ENCODE measurements around the gene SDC1.
"Not testable (repeated sequence)": the region's sequence is repeated elsewhere in the genome, so short reads cannot be mapped to it uniquely, and the experiment has no call there.

The SDC1 gene

GRCh38 chr2:20254731-20255130 lies 29.8 kb upstream of the SDC1 start:
- DNase-seq (ENCODE audit: low read depth), result no peak
- no peak overlapping the region for H3K4me3 ChIP-seq (ENCODE audit: low read depth, low read length)
- TF ChIP-seq POLR2A (IDR thresholded peaks at IDR 0.05; ENCODE audit: extremely low read depth, insufficient read length), result no peak
- no peak for TF ChIP-seq CTCF (IDR thresholded peaks at IDR 0.05; ENCODE audit: low read depth, low read length)
- TF ChIP-seq MAX (IDR thresholded peaks at IDR 0.05; ENCODE audit: low read depth, low read length), result no peak
- no peak for TF ChIP-seq MYC (IDR thresholded peaks at IDR 0.05; ENCODE audit: low read depth, low read length)

DNA sequence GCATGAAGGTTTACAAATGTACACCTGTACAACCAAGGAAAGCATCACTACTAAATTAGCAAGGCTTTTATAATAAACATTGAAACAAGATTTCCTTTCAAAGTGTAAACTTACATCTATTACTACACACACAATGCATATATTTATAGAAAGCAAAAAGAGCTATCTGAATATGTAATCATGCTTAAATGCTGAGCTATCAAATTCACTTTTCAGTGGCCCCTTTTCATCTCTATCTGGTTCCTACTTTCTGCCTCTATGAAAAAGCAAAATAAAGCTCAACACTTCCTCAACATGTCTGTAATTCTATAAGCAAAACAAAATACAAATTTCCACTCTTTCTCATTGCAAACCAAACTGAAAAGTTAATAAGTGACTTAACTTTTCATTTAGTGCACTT lies 25.5 kb upstream of the SDC1 start:
- no peak overlapping the region for H3K4me3 ChIP-seq (ENCODE audit: low read depth, low read length)
- no peak for TF ChIP-seq POLR2A (IDR thresholded peaks at IDR 0.05; ENCODE audit: extremely low read depth, insufficient read length)
- TF ChIP-seq MAX (IDR thresholded peaks at IDR 0.05; ENCODE audit: low read depth, low read length), result no peak
- TF ChIP-seq CTCF (IDR thresholded peaks at IDR 0.05; ENCODE audit: low read depth, low read length), result no peak
- no peak for TF ChIP-seq MYC (IDR thresholded peaks at IDR 0.05; ENCODE audit: low read depth, low read length)
- no peak for DNase-seq (ENCODE audit: low read depth)

- TF ChIP-seq MAX (IDR thresholded peaks at IDR 0.05; ENCODE audit: low read depth, low read length) (no peak), MYC (IDR thresholded peaks at IDR 0.05; ENCODE audit: low read depth, low read length) (no peak), POLR2A (IDR thresholded peaks at IDR 0.05; ENCODE audit: extremely low read depth, insufficient read length) (no peak), CTCF (IDR thresholded peaks at IDR 0.05; ENCODE audit: low read depth, low read length) (no peak)
- DNase-seq (ENCODE audit: low read depth), result no peak
Measured at GRCh38 chr2:20249170-20249569, 24.2 kb upstream of the SDC1 start.

GRCh38 chr2:20247084-20247483 lies 22.2 kb upstream of the SDC1 start:
- TF ChIP-seq POLR2A (IDR thresholded peaks at IDR 0.05; ENCODE audit: extremely low read depth, insufficient read length), result no peak
- no peak for TF ChIP-seq MAX (IDR thresholded peaks at IDR 0.05; ENCODE audit: low read depth, low read length)
- no peak for TF ChIP-seq MYC (IDR thresholded peaks at IDR 0.05; ENCODE audit: low read depth, low read length)
- TF ChIP-seq CTCF (IDR thresholded peaks at IDR 0.05; ENCODE audit: low read depth, low read length), result no peak
- DNase-seq (ENCODE audit: low read depth), result no peak
- H3K4me3 ChIP-seq (ENCODE audit: low read depth, low read length), result no peak overlapping the region

More at GRCh38 chr2:20249170-20249569, 24.2 kb upstream of the SDC1 start:
- no peak overlapping the region for H3K4me3 ChIP-seq (ENCODE audit: low read depth, low read length)

DNA sequence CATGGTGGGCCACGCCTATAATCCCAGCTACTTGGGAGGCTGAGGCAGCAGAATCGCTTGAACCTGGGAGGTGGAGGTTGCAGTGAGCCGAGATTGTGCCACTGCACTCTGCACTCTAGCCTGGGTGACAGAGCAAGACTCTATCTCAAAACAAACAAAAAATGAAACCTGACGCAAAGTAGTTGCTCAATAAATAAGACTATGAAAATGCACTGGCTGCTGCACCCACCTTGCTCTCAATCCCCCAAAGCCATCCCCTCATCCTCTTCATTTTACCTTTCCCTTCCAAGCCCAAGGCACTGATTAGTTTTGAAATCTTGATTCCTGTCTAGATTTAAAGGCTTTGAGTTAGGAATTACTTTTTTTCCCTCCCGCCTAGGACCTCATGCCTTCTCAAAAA lies 18.7 kb upstream of the SDC1 start:
- not testable (repeated sequence) for H3K4me3 ChIP-seq (ENCODE audit: low read depth, low read length); DNase-seq (ENCODE audit: low read depth)

GRCh38 chr2:20242727-20243377 lies 17.9 kb upstream of the SDC1 start:
- TF ChIP-seq CTCF (IDR thresholded peaks at IDR 0.05; ENCODE audit: low read depth, low read length), result peak; percentile 4
- no peak for TF ChIP-seq MAX (IDR thresholded peaks at IDR 0.05; ENCODE audit: low read depth, low read length)
- DNase-seq (ENCODE audit: low read depth), result no peak
- H3K4me3 ChIP-seq (ENCODE audit: low read depth, low read length), result no peak overlapping the region

Data from NB4 (cell line).